Measurements from ENCODE around the gene KCNT1.

GRCh38 chr9:135727257-135727875 is 25.4 kb downstream of the KCNT1 start:
- TF ChIP-seq POLR2A (IDR thresholded peaks at IDR 0.05), result no peak
- TF ChIP-seq CTCF (IDR thresholded peaks at IDR 0.05), result no peak
